Measurements from ENCODE around the gene ZNF580. TPM values are rescaled to one million over a fixed set of nuclear protein-coding genes. Genes with fewer than 3 reads are reported as not detected.

ZNF580 gene
- total and polyA plus RNA-seq, 9 of the 15 experiments (the other 6 are each of a cell fraction or from before 2014, with no cell fraction given) = 2.3 to 47.4 (median 6.0) TPM

DNA sequence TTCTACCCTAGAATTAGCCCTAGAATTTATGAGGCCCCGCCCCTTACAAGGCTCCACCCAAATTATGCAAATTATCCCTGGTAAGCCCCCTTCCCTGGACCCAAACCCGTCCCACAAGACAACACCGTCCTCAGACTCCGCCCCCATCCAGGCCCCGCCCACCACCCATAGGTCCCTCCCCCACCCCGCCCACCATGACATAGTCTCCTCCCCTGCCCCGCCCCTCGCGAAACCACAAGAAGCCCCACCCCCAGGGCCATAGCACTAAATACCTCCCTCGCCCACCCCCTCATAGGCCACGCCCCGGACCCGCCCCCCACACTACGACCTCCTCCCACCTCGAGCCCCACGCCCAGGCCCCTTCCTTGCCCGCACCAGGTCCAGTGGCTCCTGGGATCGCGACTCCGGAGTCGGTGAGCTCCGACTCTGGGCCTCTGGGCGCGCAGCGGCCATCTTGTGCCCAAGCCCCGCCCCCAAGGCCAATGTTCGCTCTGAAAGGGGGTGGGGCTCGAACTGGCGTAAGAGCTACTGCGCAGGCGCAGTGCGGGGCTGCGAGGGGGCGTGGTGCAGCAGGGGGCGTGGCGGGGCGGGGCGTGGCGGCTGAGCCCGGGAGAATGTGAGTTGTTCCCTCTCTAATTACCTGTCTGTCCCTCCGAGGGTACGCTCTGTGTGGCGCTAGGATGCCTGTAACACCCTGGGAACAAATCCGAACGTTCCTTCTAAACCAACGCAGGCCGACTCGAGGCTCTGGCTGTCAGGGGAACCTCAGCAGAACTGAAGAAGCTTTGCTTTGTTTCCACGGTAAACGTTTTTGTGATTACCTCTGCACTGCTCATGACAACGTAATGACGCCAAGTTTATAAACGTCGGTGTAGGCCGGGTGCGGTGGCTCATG is 16.4 kb upstream of the ZNF580 start, which contains the start of gene ZNF784 (continued):
- TF ChIP-seq, protein P1, sequence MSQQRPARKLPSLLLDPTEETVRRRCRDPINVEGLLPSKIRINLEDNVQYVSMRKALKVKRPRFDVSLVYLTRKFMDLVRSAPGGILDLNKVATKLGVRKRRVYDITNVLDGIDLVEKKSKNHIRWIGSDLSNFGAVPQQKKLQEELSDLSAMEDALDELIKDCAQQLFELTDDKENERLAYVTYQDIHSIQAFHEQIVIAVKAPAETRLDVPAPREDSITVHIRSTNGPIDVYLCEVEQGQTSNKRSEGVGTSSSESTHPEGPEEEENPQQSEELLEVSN (IDR thresholded peaks at IDR 0.05; ENCODE audit: borderline replicate concordance in 1 of 2, extremely low read depth in 1 of 2, insufficient read depth in 1 of 2, insufficient read length in 1 of 2, low read depth in 1 of 2, low read length in 1 of 2, poor library complexity in 1 of 2, severe bottlenecking in 1 of 2) = peak in 1 of 2 experiments; percentile 35
- no peak for TF ChIP-seq YBX1 (IDR thresholded peaks at IDR 0.05)
- no peak for TF ChIP-seq KDM1A (IDR thresholded peaks at IDR 0.05)
- TF ChIP-seq U2AF2 (optimal IDR thresholded peaks at IDR 0.05; ENCODE audit: low read depth, low read length) = no peak
- no peak for TF ChIP-seq ZNF583 (CRISPR knock-in tag; IDR thresholded peaks at IDR 0.05)
- no peak for TF ChIP-seq SLC30A9 (CRISPR knock-in tag; IDR thresholded peaks at IDR 0.05)
- TF ChIP-seq ZBTB8A (IDR thresholded peaks at IDR 0.05; ENCODE audit: partially characterized antibody) = no peak
- no peak for TF ChIP-seq PHF21A (IDR thresholded peaks at IDR 0.05; ENCODE audit: borderline replicate concordance, low read depth)
- TF ChIP-seq ZNF133 (CRISPR knock-in tag; IDR thresholded peaks at IDR 0.05) = no peak
- no peak for TF ChIP-seq KHSRP (IDR thresholded peaks at IDR 0.05)
- TF ChIP-seq, protein P2, sequence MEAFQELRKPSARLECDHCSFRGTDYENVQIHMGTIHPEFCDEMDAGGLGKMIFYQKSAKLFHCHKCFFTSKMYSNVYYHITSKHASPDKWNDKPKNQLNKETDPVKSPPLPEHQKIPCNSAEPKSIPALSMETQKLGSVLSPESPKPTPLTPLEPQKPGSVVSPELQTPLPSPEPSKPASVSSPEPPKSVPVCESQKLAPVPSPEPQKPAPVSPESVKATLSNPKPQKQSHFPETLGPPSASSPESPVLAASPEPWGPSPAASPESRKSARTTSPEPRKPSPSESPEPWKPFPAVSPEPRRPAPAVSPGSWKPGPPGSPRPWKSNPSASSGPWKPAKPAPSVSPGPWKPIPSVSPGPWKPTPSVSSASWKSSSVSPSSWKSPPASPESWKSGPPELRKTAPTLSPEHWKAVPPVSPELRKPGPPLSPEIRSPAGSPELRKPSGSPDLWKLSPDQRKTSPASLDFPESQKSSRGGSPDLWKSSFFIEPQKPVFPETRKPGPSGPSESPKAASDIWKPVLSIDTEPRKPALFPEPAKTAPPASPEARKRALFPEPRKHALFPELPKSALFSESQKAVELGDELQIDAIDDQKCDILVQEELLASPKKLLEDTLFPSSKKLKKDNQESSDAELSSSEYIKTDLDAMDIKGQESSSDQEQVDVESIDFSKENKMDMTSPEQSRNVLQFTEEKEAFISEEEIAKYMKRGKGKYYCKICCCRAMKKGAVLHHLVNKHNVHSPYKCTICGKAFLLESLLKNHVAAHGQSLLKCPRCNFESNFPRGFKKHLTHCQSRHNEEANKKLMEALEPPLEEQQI (IDR thresholded peaks at IDR 0.05) = no peak
- TF ChIP-seq, protein P3, sequence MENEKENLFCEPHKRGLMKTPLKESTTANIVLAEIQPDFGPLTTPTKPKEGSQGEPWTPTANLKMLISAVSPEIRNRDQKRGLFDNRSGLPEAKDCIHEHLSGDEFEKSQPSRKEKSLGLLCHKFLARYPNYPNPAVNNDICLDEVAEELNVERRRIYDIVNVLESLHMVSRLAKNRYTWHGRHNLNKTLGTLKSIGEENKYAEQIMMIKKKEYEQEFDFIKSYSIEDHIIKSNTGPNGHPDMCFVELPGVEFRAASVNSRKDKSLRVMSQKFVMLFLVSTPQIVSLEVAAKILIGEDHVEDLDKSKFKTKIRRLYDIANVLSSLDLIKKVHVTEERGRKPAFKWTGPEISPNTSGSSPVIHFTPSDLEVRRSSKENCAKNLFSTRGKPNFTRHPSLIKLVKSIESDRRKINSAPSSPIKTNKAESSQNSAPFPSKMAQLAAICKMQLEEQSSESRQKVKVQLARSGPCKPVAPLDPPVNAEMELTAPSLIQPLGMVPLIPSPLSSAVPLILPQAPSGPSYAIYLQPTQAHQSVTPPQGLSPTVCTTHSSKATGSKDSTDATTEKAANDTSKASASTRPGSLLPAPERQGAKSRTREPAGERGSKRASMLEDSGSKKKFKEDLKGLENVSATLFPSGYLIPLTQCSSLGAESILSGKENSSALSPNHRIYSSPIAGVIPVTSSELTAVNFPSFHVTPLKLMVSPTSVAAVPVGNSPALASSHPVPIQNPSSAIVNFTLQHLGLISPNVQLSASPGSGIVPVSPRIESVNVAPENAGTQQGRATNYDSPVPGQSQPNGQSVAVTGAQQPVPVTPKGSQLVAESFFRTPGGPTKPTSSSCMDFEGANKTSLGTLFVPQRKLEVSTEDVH (IDR thresholded peaks at IDR 0.05; ENCODE audit: low read depth, partially characterized antibody) = no peak
- no peak for TF ChIP-seq FOXJ2 (tag; IDR thresholded peaks at IDR 0.05)
- TF ChIP-seq ILF3 (IDR thresholded peaks at IDR 0.05; ENCODE audit: borderline replicate concordance) = no peak
- no peak for TF ChIP-seq ZNF584 (CRISPR knock-in tag; IDR thresholded peaks at IDR 0.05; ENCODE audit: low read depth)
- no peak for TF ChIP-seq ZNF212 (CRISPR knock-in tag; IDR thresholded peaks at IDR 0.05)
- no peak for TF ChIP-seq DIDO1 (tag; IDR thresholded peaks at IDR 0.05; ENCODE audit: low read depth)
- no peak for TF ChIP-seq ZNF75A (CRISPR knock-in tag; IDR thresholded peaks at IDR 0.05)
- TF ChIP-seq, protein P4, sequence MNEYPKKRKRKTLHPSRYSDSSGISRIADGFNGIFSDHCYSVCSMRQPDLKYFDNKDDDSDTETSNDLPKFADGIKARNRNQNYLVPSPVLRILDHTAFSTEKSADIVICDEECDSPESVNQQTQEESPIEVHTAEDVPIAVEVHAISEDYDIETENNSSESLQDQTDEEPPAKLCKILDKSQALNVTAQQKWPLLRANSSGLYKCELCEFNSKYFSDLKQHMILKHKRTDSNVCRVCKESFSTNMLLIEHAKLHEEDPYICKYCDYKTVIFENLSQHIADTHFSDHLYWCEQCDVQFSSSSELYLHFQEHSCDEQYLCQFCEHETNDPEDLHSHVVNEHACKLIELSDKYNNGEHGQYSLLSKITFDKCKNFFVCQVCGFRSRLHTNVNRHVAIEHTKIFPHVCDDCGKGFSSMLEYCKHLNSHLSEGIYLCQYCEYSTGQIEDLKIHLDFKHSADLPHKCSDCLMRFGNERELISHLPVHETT (CRISPR knock-in tag; conservative IDR thresholded peaks at IDR 0.05 in 1 of 2, IDR thresholded peaks at IDR 0.05 in 1 of 2) = no peak
